SU-DHL-6 (cell line): ENCODE data around the gene FAM53B.

Source experiments
- EZH2phosphoT487 ChIP-seq: fragments of 200-600 bp; sonication (generic), shearing (Covaris generic); conservative IDR thresholded peaks from 2 replicates; pipeline ENCODE4 v1.6.1; 2018; ENCODE audit warnings: mild to moderate bottlenecking, antibody characterized with exemption, low read length, moderate library complexity, mixed read lengths
- TF ChIP-seq, protein P1 (sequence below): fragments of 200-600 bp; sonication (generic); IDR thresholded peaks from one replicate; pipeline ENCODE4 v1.5.1; 2017; ENCODE audit warnings: antibody characterized with exemption, mild to moderate bottlenecking, low read length, moderate library complexity; ENCODE audit not compliant: insufficient read depth, poor library complexity, severe bottlenecking

DNA sequence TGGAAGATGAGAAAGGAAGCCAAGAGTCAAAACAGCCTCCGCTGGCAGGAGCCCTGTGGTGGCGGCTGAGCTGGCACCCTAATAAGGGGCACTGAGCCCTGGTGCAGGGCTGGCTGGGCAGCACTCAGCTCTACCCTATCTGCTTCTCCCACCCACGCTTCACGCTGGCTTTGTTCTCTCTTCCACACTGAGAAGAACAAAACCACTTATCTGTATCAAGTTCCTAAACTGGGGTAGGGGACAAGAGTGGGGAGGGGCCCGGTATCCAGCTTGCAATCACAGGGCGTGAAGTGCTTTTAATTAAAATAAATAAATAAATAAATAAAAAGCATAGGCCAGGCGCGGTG is 52.1 kb downstream of the FAM53B start:
- TF ChIP-seq, protein P1, sequence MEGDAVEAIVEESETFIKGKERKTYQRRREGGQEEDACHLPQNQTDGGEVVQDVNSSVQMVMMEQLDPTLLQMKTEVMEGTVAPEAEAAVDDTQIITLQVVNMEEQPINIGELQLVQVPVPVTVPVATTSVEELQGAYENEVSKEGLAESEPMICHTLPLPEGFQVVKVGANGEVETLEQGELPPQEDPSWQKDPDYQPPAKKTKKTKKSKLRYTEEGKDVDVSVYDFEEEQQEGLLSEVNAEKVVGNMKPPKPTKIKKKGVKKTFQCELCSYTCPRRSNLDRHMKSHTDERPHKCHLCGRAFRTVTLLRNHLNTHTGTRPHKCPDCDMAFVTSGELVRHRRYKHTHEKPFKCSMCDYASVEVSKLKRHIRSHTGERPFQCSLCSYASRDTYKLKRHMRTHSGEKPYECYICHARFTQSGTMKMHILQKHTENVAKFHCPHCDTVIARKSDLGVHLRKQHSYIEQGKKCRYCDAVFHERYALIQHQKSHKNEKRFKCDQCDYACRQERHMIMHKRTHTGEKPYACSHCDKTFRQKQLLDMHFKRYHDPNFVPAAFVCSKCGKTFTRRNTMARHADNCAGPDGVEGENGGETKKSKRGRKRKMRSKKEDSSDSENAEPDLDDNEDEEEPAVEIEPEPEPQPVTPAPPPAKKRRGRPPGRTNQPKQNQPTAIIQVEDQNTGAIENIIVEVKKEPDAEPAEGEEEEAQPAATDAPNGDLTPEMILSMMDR = no peak
- no peak for TF ChIP-seq EZH2phosphoT487
